Aortic smooth muscle cell (primary cell): ENCODE measurements around the gene PDCL2. TPM values are rescaled to one million over a fixed set of nuclear protein-coding genes. Genes with fewer than 3 reads are reported as not detected.

Source experiments
- total RNA-seq: library from RNA; depleted of rRNA; stranded (reverse); fragments of >200 nt; gene quantifications from 2 replicates; pipeline ENCODE4 v1.2.3, GENCODE V29; 2014

The PDCL2 gene
- total RNA-seq, result not detected in 2 replicates

DNA sequence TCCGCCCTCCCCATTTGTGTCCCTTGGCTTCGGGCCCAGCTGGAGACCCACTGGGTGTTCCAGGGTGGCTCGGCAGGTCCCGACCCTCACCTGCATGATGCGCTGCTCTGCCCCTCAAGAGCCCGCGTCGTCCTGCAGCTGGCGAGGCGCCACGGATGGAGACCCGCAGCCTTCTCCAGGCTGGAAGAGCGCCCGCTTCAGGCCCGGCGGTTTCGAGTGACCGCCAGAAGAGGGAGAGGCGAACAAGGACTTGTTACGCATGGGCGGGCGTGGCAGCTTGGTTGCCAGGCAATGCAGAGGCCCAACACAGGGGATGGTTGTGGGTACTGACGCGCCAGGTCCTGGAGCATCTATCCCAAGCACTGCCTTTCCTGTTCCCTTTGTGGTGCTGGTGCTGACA is at the start of gene PDCL2:
PDCL2 (minus strand) TSS at position 232 of the 400 bp plus-strand sequence; CDS start at position 96, 136 bp downstream.

GRCh38 chr4:55635741-55636655 is 44.0 kb upstream of the PDCL2 start, which contains the start of gene NMU:
TSS of gene NMU (minus strand) at chr4:55636298. CDS start at chr4:55636192, 106 bp downstream.

DNA sequence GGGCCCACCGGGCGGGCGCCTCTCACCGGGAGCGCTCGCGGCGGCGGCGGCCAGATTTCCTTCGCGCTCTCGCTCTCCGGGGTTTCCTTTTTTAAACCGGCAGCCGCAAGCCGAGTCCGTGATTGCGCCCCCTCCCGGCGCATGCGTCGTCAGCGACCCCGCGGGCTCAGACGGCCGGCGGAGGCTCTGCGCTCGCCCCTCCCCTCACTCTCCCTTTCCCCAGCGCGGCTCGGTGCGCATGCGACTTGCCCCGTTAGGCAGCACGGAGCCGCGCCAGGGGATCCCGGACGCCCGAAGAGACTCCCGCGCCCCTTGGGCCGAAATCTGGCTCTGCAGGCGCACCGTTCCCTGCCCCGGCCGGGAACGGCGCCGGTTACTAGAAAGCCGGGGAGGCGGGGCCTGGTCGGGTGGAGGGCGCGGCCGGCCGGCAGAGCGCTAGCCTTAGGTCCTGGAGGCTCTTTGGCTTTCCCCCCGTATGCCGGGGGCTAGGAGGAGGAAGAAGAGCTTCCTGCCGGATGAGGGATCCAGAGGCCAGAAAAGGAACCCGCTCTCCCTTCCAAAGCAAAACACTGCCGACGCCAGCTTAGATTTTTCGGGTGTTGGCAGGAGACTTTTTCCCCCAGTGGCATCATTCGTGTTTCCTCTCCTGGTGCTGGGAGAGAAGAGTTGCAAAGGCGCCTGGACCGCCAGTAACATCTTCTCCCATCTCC is 45.1 kb downstream of the PDCL2 start, which contains the start of gene CLOCK:
CLOCK (minus strand) TSS at position 154 of the 710 bp plus-strand sequence. CDS start 64,124 bp downstream, outside the sequence.

Other genes with a start within 250 kb of the PDCL2 start
- 7.3 and 12.9 TPM in 2 replicates for gene SRD5A3, start 246.0 kb downstream of the PDCL2 start, total RNA-seq
- gene TMEM165, start 196.3 kb downstream of the PDCL2 start, total RNA-seq, result 121 and 150 TPM in 2 replicates
- 17.6 and 20.5 TPM in 2 replicates for gene CLOCK, start 45.3 kb downstream of the PDCL2 start, total RNA-seq
- gene NMU, start 44.1 kb upstream of the PDCL2 start, total RNA-seq, result not detected in 2 replicates
- not detected in 2 replicates for gene EXOC1L, start 227.5 kb upstream of the PDCL2 start, total RNA-seq